IMR-90 (cell line): ENCODE data around the gene TXNDC5. TPM values are rescaled to one million over a fixed set of nuclear protein-coding genes. Genes with fewer than 3 reads are reported as not detected.
"Not testable (repeated sequence)": the region's sequence is repeated elsewhere in the genome, so short reads cannot be mapped to it uniquely, and the experiment has no call there.

Experiments
- ATAC-seq: fragments of 200-7000 bp; cut with Tn5 transposase; 2 replicates; pipeline ENCODE4 v1.9.1; 2020; ENCODE audit warnings: low read depth, mild to moderate bottlenecking, moderate library complexity
- BruUV-seq: library from RNA; stranded (reverse); fragments of 400-500 nt; replicated peaks from 2 replicates; lab custom pipeline; 2021; lab: Mats Ljungman, UMichigan
- CTCF ChIA-PET: fragments of 300-600 bp; formaldehyde crosslinking; extraction: SDS; loops from one replicate; lab custom pipeline; 2021; ENCODE audit warnings: antibody characterized with exemption; lab: Yijun Ruan, JAX
- POLR2A ChIA-PET: fragments of 300-600 bp; sonication (Branson Sonifier 250); formaldehyde crosslinking; loops from one replicate; lab custom pipeline; 2022; ENCODE audit warnings: antibody characterized with exemption; ENCODE audit not compliant: unreplicated experiment; lab: Charles Lee
- DNase-seq: peaks from one replicate; pipeline ENCODE4 v3.0.0; 2013
- H2AFZ ChIP-seq: replicated peaks from 2 replicates; pipeline ENCODE3; 2013; ENCODE audit warnings: low read length, mild to moderate bottlenecking; ENCODE audit not compliant: poor library complexity
- H2AK5ac ChIP-seq: 2 replicates; pipeline ENCODE4 v1.6.1; 2013; ENCODE audit warnings: low read depth, low read length, inconsistent platforms
- H2AK9ac ChIP-seq: replicated peaks from 2 replicates; pipeline ENCODE3; 2013; ENCODE audit warnings: mild to moderate bottlenecking, low read depth, low read length, moderate library complexity; ENCODE audit not compliant: poor library complexity
- H2BK120ac ChIP-seq: 2 replicates; pipeline ENCODE4 v1.6.1; 2013; ENCODE audit warnings: low read depth, low read length, inconsistent platforms
- H2BK15ac ChIP-seq: 3 replicates; pipeline ENCODE4 v1.6.1; 2013; ENCODE audit warnings: low read depth, low read length, inconsistent platforms
- H2BK20ac ChIP-seq: 2 replicates; pipeline ENCODE4 v1.6.1; 2013; ENCODE audit warnings: low read depth, mild to moderate bottlenecking, inconsistent platforms, low read length, moderate library complexity
- H2BK5ac ChIP-seq: 2 replicates; pipeline ENCODE4 v1.6.1; 2013; ENCODE audit warnings: mild to moderate bottlenecking, low read depth, low read length, inconsistent platforms; ENCODE audit not compliant: poor library complexity, severe bottlenecking
- H3K14ac ChIP-seq: replicated peaks from 2 replicates; pipeline ENCODE4 v1.6.1; 2013; ENCODE audit warnings: low read depth, low read length, inconsistent platforms
- H3K18ac ChIP-seq: 2 replicates; pipeline ENCODE4 v1.6.1; 2013; ENCODE audit warnings: low read depth, low read length, control low read depth
- H3K23ac ChIP-seq: 2 replicates; pipeline ENCODE4 v1.6.1; 2013; ENCODE audit warnings: low read depth, low read length, inconsistent platforms
- H3K27ac ChIP-seq: 2 replicates; pipeline ENCODE4 v1.5.1; 2013; ENCODE audit warnings: mild to moderate bottlenecking, control low read depth, low read length; ENCODE audit not compliant: insufficient read depth
- H3K27me3 ChIP-seq: 2 replicates; pipeline ENCODE4 v1.6.1; 2013; ENCODE audit warnings: low read length; ENCODE audit not compliant: control insufficient read depth, insufficient read depth
- H3K36me3 ChIP-seq: 2 replicates; pipeline ENCODE4 v1.6.1; 2013; ENCODE audit warnings: low read length, mixed read lengths; ENCODE audit not compliant: control insufficient read depth, insufficient read depth
- H3K4ac ChIP-seq: 2 replicates; pipeline ENCODE4 v1.6.1; 2013; ENCODE audit warnings: low read depth, low read length, inconsistent platforms
- H3K4me1 ChIP-seq: 2 replicates; pipeline ENCODE4 v1.6.1; 2013; ENCODE audit warnings: low read length, mixed read lengths; ENCODE audit not compliant: control insufficient read depth, insufficient read depth
- H3K4me2 ChIP-seq: 2 replicates; pipeline ENCODE4 v1.6.1; 2013; ENCODE audit warnings: low read depth, mild to moderate bottlenecking, control low read depth, low read length, moderate library complexity
- H3K4me3 ChIP-seq: 2 replicates; pipeline ENCODE4 v1.5.1; 2013; ENCODE audit warnings: low read depth, mild to moderate bottlenecking, control low read depth, low read length, moderate library complexity; ENCODE audit not compliant: insufficient read depth
- H3K56ac ChIP-seq: 2 replicates; pipeline ENCODE4 v1.6.1; 2013; ENCODE audit warnings: low read length, inconsistent platforms; ENCODE audit not compliant: insufficient read depth; ENCODE audit errors: extremely low read depth
- H3K79me1 ChIP-seq, 2 experiments: 2 replicates each; pipeline ENCODE4 v1.6.1; 2013; ENCODE audit warnings: low read length in 2 of 2, inconsistent platforms in 1 of 2, low read depth in 1 of 2
- H3K9ac ChIP-seq: 2 replicates; pipeline ENCODE4 v1.6.1; 2013; ENCODE audit warnings: low read depth, low read length, control low read depth
- H3K9me1 ChIP-seq: 2 replicates; pipeline ENCODE4 v1.6.1; 2013; ENCODE audit warnings: low read length, inconsistent platforms; ENCODE audit not compliant: insufficient read depth
- H3K9me3 ChIP-seq: 2 replicates; pipeline ENCODE4 v1.6.1; 2013; ENCODE audit warnings: low read length; ENCODE audit not compliant: control insufficient read depth, insufficient read depth
- H4K20me1 ChIP-seq: 2 replicates; pipeline ENCODE4 v1.6.1; 2013; ENCODE audit warnings: low read length, inconsistent platforms; ENCODE audit not compliant: insufficient read depth
- H4K5ac ChIP-seq: 2 replicates; pipeline ENCODE4 v1.6.1; 2013; ENCODE audit warnings: mild to moderate bottlenecking, low read depth, low read length, control low read depth
- H4K8ac ChIP-seq, 2 experiments: 2 replicates each; pipeline ENCODE4 v1.6.1; 2013; ENCODE audit warnings: low read depth in 2 of 2, low read length in 2 of 2, control low read depth in 1 of 2, inconsistent platforms in 1 of 2
- H4K91ac ChIP-seq: 2 replicates; pipeline ENCODE4 v1.6.1; 2013; ENCODE audit warnings: low read depth, low read length, inconsistent platforms; ENCODE audit not compliant: insufficient read depth
- WGBS, 2 experiments: methylation state at CpG; one replicate each; pipeline versions ENCODE4 v1.1.5 to v1.1.7; 2013; ENCODE audit warnings: missing lambda C conversion rate in 2 of 2; ENCODE audit not compliant: insufficient read length in 1 of 2; ENCODE audit errors: extremely low coverage in 2 of 2; 5-methylcytosine and 5-hydroxymethylcytosine counted together
- dilution Hi-C: fragments of 300-500 bp; cut with HindIII; formaldehyde crosslinking; loops from one replicate; pipeline ENCODE4 v1.14.3; 2018; ENCODE audit warnings: low sequenced_read_pairs; ENCODE audit not compliant: unreplicated experiment
- in situ Hi-C: fragments of 300-500 bp; cut with MboI; formaldehyde crosslinking; loops from 3 replicates; pipeline ENCODE4 v1.14.3; 2019; ENCODE audit warnings: low sequenced_read_pairs, inconsistent platforms, mixed read lengths
- intact Hi-C: fragments of 100-400 bp; cut with micrococcal nuclease; formaldehyde crosslinking; loops from 2 replicates; pipeline ENCODE4 v1.10.0; 2022
- polyA plus RNA-seq, 3 experiments: library from polyadenylated mRNA; depleted of rRNA; stranded (reverse); fragments of >200 nt; gene quantifications; 2 replicates each; pipeline ENCODE4 v1.2.3, GENCODE V29; 2012; ENCODE audit warnings: low replicate concordance in 1 of 3
- total RNA-seq: library from RNA; depleted of rRNA; stranded (reverse); fragments of >200 nt; gene quantifications from 2 replicates; pipeline ENCODE4 v1.2.3, GENCODE V29; 2012

The TXNDC5 gene
- total and polyA plus RNA-seq, 2 of the 4 experiments (the other 2 are of a cell fraction): 274 to 439 TPM

DNA sequence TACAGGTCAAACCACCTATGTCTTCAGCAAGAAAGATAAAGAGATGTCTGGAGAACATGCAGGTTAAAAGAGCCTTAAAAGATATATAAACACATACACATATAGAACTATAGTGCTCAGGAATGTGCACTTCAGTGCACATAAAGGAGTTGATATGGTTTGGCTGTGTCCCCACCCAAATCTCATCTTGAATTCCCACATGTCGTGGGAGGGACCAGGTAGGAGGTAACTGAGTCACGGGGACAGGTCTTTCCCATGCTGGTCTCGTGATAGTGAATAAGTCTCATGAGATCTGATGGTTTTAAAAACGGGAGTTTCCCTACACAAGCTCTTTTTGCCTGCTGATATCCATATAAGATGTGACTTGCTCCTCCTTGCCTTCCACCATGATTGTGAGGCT is 18.2 kb downstream of the TXNDC5 start:
- H3K27ac ChIP-seq, H3K23ac ChIP-seq, H3K4me1 ChIP-seq, H4K91ac ChIP-seq, H3K9ac ChIP-seq, H3K9me1 ChIP-seq, BruUV-seq, H2BK5ac ChIP-seq, H2AFZ ChIP-seq, H3K56ac ChIP-seq, H4K20me1 ChIP-seq, DNase-seq, CTCF ChIA-PET, ATAC-seq, H3K9me3 ChIP-seq, POLR2A ChIA-PET, H3K27me3 ChIP-seq, H2AK5ac ChIP-seq, H3K4me2 ChIP-seq, H4K8ac ChIP-seq, H2BK20ac ChIP-seq, H2BK120ac ChIP-seq, H3K4ac ChIP-seq, H3K14ac ChIP-seq, dilution Hi-C loops, H3K18ac ChIP-seq, H2BK15ac ChIP-seq, H4K5ac ChIP-seq, H2AK9ac ChIP-seq, H3K4me3 ChIP-seq: not testable (repeated sequence)
- intact Hi-C loops: loop anchor here (5.0 kb wide), 1 partner anchor 170 kb away; no protein-coding TSS in a partner anchor
- WGBS, 2 experiments: no CpG with 5 or more reads among the region's 4 CpGs
- in situ Hi-C loops: loop anchor here (10.0 kb wide), 1 partner anchor 168 kb away; the partner anchor contains the start of gene BMP6
- peaks cover 72% of the 10 kb centered on the region for H3K36me3 ChIP-seq
- H3K79me1 ChIP-seq: peaks cover 14 to 21% of the 10 kb centered on the region in 2 experiments
